Neural cell (in vitro differentiated cells): Measurements from ENCODE around the gene MAST1. TPM values are rescaled to one million over a fixed set of nuclear protein-coding genes. Genes with fewer than 3 reads are reported as not detected.

Experiments used
- H2AFZ ChIP-seq: fragments of 200-600, 300-800 bp; sonication (generic), shearing (Covaris generic); 2 replicates; pipeline ENCODE4 v1.6.0; 2014; ENCODE audit warnings: low read depth, mild to moderate bottlenecking, antibody characterized with exemption, low read length, moderate library complexity
- H3F3A ChIP-seq: fragments of 200-600 bp; shearing (Covaris generic); 2 replicates; pipeline ENCODE4 v1.6.1; 2016; ENCODE audit warnings: mild to moderate bottlenecking, moderate library complexity, mixed read lengths, antibody characterized with exemption, low read length; ENCODE audit not compliant: insufficient read depth, poor library complexity, severe bottlenecking
- H3K27ac ChIP-seq: fragments of 200-600, 300-800 bp; sonication (generic), shearing (Covaris generic); 2 replicates; pipeline ENCODE4 v1.5.1; 2014; ENCODE audit warnings: mild to moderate bottlenecking, low read length, moderate library complexity
- H3K27me3 ChIP-seq: fragments of 300-800, 200-600 bp; sonication (generic), shearing (Covaris generic); 2 replicates; pipeline ENCODE4 v1.6.0; 2014; ENCODE audit warnings: mild to moderate bottlenecking, low read depth, low read length, moderate library complexity; ENCODE audit not compliant: insufficient read depth
- H3K36me3 ChIP-seq: fragments of 300-800, 200-600 bp; sonication (generic), shearing (Covaris generic); 2 replicates; pipeline ENCODE4 v1.5.1; 2014; ENCODE audit warnings: mild to moderate bottlenecking, antibody characterized with exemption, low read length, moderate library complexity; ENCODE audit not compliant: insufficient read depth
- H3K4me2 ChIP-seq: fragments of 300-800, 200-600 bp; sonication (generic), shearing (Covaris generic); 2 replicates; pipeline ENCODE4 v1.6.0; 2014; ENCODE audit warnings: mild to moderate bottlenecking, low read length
- H3K4me3 ChIP-seq: fragments of 300-800, 200-600 bp; sonication (generic), shearing (Covaris generic); 2 replicates; pipeline ENCODE4 v1.5.1; 2014; ENCODE audit warnings: mild to moderate bottlenecking, low read length, moderate library complexity
- H3K79me2 ChIP-seq: fragments of 200-600 bp; shearing (Covaris generic); replicated peaks from 2 replicates; pipeline ENCODE4 v1.6.0; 2014; ENCODE audit warnings: mild to moderate bottlenecking, low read length, moderate library complexity; ENCODE audit not compliant: insufficient read depth
- H3K9ac ChIP-seq: fragments of 300-800, 200-600 bp; sonication (generic), shearing (Covaris generic); 2 replicates; pipeline ENCODE4 v1.6.1; 2016; ENCODE audit warnings: mild to moderate bottlenecking, low read length, mixed read lengths
- H3K9me2 ChIP-seq: fragments of 200-600 bp; shearing (Covaris generic); 2 replicates; pipeline ENCODE4 v1.6.1; 2016; ENCODE audit warnings: mild to moderate bottlenecking, low read length, mixed read lengths; ENCODE audit not compliant: insufficient read depth
- H3K9me3 ChIP-seq: fragments of 200-600, 300-800 bp; sonication (generic), shearing (Covaris generic); 2 replicates; pipeline ENCODE4 v1.6.1; 2016; ENCODE audit warnings: mild to moderate bottlenecking, mixed run types, low read length, moderate library complexity, mixed read lengths
- H4K20me1 ChIP-seq: fragments of 200-600 bp; shearing (Covaris generic); 2 replicates; pipeline ENCODE4 v1.6.1; 2016; ENCODE audit warnings: mild to moderate bottlenecking, mixed run types; ENCODE audit not compliant: insufficient read depth
- EP300 ChIP-seq: fragments of 450-650 bp; conservative IDR thresholded peaks from 2 replicates; pipeline ENCODE4 v1.6.1; 2014; ENCODE audit warnings: antibody characterized with exemption, mild to moderate bottlenecking, moderate library complexity; ENCODE audit not compliant: poor library complexity, severe bottlenecking
- EZH2 ChIP-seq: fragments of 200-600, 300-800 bp; shearing (Covaris generic), sonication (generic); IDR thresholded peaks from 2 replicates; pipeline ENCODE4 v1.6.1; 2014; ENCODE audit warnings: antibody characterized with exemption, low read length, borderline replicate concordance, mild to moderate bottlenecking; ENCODE audit not compliant: insufficient read depth, poor library complexity, severe bottlenecking
- MXI1 ChIP-seq: fragments of 450-650 bp; conservative IDR thresholded peaks from 2 replicates; pipeline ENCODE4 v1.6.1; 2014; ENCODE audit warnings: antibody characterized with exemption, mild to moderate bottlenecking; ENCODE audit not compliant: poor library complexity, severe bottlenecking
- POLR2AphosphoS5 ChIP-seq: IDR thresholded peaks from 2 replicates; pipeline ENCODE4 v1.6.1; 2012
- RAD21 ChIP-seq: fragments of 450-650 bp; conservative IDR thresholded peaks from 2 replicates; pipeline ENCODE4 v1.6.1; 2014; ENCODE audit warnings: antibody characterized with exemption, mild to moderate bottlenecking, moderate library complexity
- REST ChIP-seq: IDR thresholded peaks from 2 replicates; pipeline ENCODE4 v1.6.1; 2012; ENCODE audit warnings: borderline replicate concordance
- SMC3 ChIP-seq: fragments of 450-650 bp; conservative IDR thresholded peaks from 2 replicates; pipeline ENCODE4 v1.6.1; 2014; ENCODE audit warnings: antibody characterized with exemption, mild to moderate bottlenecking, moderate library complexity; ENCODE audit not compliant: poor library complexity
- TAF1 ChIP-seq: IDR thresholded peaks from 2 replicates; pipeline ENCODE4 v1.6.1; 2012; ENCODE audit warnings: low read depth
- polyA plus RNA-seq: library from polyadenylated mRNA; depleted of rRNA; stranded (reverse); fragments of >200 nt; gene quantifications from 2 replicates; pipeline ENCODE4 v1.2.3, GENCODE V29; 2014
- TF ChIP-seq, protein P1 (sequence below): fragments of 450-650 bp; IDR thresholded peaks from 2 replicates; pipeline ENCODE4 v1.5.1; 2014; ENCODE audit warnings: antibody characterized with exemption, mild to moderate bottlenecking, moderate library complexity; ENCODE audit not compliant: poor library complexity, severe bottlenecking

MAST1 gene
- polyA plus RNA-seq, 1 donor from 2014 or later = 65.0 TPM

DNA sequence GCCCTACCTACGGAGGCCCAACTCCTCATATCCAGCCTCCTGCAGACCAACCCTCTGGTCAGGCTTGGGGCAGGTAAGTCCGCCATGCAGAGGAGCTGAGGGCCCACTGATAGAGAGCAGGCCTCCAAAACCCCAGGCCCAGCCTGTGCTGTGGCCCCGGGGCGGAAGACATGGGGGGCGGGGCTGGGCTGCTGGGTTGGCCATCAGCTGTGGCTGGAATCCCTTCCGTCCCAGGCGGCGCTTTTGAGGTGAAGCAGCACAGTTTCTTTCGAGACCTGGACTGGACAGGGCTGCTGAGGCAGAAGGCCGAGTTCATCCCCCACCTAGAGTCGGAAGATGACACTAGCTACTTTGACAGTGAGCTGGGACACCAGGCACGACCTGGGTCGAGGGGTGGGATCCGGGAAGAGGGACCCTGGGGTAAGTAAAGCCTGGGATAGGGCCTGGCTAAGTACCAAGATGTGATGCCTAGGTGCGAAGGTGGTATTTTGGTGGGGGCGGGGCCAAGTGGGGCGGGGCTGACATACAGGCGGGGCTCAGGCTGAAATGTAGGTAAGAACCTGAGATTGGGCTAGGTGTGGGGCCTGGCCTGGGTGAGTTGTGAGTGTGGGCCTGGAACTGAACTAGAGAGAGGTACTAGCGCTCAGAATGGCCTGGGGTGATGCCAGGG is 27.6 kb downstream of the MAST1 start:
- Histone ChIP-seq H3K27ac (no peak overlapping the region), H4K20me1 (no peaks in the 10 kb centered on the region), H3K4me2 (no peak overlapping the region), H3K4me3 (no peak overlapping the region), H3K9me2 (no peaks in the 10 kb centered on the region), H3K9me3 (no peaks in the 10 kb centered on the region), H3K27me3 (no peaks in the 10 kb centered on the region), H3F3A (no peaks in the 10 kb centered on the region), H3K36me3 (peaks cover 4% of the 10 kb centered on the region), H3K9ac (no peak overlapping the region), H2AFZ (no peak overlapping the region), H3K79me2 (no peaks in the 10 kb centered on the region)
- TF ChIP-seq, protein P1, sequence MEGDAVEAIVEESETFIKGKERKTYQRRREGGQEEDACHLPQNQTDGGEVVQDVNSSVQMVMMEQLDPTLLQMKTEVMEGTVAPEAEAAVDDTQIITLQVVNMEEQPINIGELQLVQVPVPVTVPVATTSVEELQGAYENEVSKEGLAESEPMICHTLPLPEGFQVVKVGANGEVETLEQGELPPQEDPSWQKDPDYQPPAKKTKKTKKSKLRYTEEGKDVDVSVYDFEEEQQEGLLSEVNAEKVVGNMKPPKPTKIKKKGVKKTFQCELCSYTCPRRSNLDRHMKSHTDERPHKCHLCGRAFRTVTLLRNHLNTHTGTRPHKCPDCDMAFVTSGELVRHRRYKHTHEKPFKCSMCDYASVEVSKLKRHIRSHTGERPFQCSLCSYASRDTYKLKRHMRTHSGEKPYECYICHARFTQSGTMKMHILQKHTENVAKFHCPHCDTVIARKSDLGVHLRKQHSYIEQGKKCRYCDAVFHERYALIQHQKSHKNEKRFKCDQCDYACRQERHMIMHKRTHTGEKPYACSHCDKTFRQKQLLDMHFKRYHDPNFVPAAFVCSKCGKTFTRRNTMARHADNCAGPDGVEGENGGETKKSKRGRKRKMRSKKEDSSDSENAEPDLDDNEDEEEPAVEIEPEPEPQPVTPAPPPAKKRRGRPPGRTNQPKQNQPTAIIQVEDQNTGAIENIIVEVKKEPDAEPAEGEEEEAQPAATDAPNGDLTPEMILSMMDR = no peak
- no peak for TF ChIP-seq RAD21
- no peak for TF ChIP-seq TAF1
- no peak for TF ChIP-seq EP300
- TF ChIP-seq EZH2 = no peak
- TF ChIP-seq REST = no peak
- no peak for TF ChIP-seq SMC3
- TF ChIP-seq POLR2AphosphoS5 = no peak
- no peak for TF ChIP-seq MXI1

- no peaks in the 10 kb centered on the region for H3K9me2 ChIP-seq
- H2AFZ ChIP-seq = no peak overlapping the region
- peaks cover 4% of the 10 kb centered on the region for H3K36me3 ChIP-seq
- H3F3A ChIP-seq = no peaks in the 10 kb centered on the region
- H4K20me1 ChIP-seq = no peaks in the 10 kb centered on the region
- H3K79me2 ChIP-seq = no peaks in the 10 kb centered on the region
- TF ChIP-seq TAF1 (no peak), EZH2 (no peak), POLR2AphosphoS5 (peak; percentile 9), EP300 (no peak), REST (no peak), SMC3 (no peak), RAD21 (no peak)
- TF ChIP-seq, protein P1 = no peak
- no peak overlapping the region for H3K4me2 ChIP-seq
- no peaks in the 10 kb centered on the region for H3K27me3 ChIP-seq
- H3K4me3 ChIP-seq = no peak overlapping the region
- H3K27ac ChIP-seq = no peak overlapping the region
- no peaks in the 10 kb centered on the region for H3K9me3 ChIP-seq
- H3K9ac ChIP-seq = no peak overlapping the region
Observed at GRCh38 chr19:12866416-12867119, 28.3 kb downstream of the MAST1 start.
